GM23338 (cell line): Measurements from ENCODE around the gene USP20. TPM values are rescaled to one million over a fixed set of nuclear protein-coding genes. Genes with fewer than 3 reads are reported as not detected.

Source experiments
- ATAC-seq: fragments of 200-7000 bp; cut with Tn5 transposase; 3 replicates; pipeline ENCODE4 v1.9.1; 2020
- DNase-seq: peaks from one replicate; pipeline ENCODE4 v3.0.0-alpha.2; 2015; ENCODE audit warnings: low spot score
- H2AFZ ChIP-seq: fragments of 200-600 bp; sonication (generic); 2 replicates; pipeline ENCODE4 v1.8.0; 2016; ENCODE audit warnings: antibody characterized with exemption, mild to moderate bottlenecking, moderate library complexity
- H3F3A ChIP-seq: fragments of 200-600 bp; sonication (generic); replicated peaks from 2 replicates; pipeline ENCODE4 v1.8.0; 2017; ENCODE audit warnings: antibody characterized with exemption, mixed run types, low read depth
- H3K27ac ChIP-seq: fragments of 200-600 bp; sonication (generic); 2 replicates; pipeline ENCODE4 v1.6.1; 2016; ENCODE audit warnings: low read depth
- H3K27me3 ChIP-seq: fragments of 200-600 bp; sonication (generic); 2 replicates; pipeline ENCODE4 v1.8.0; 2016; ENCODE audit warnings: mild to moderate bottlenecking, mixed run types, moderate library complexity; ENCODE audit not compliant: insufficient read depth
- H3K36me3 ChIP-seq: fragments of 200-600 bp; sonication (generic); 2 replicates; pipeline ENCODE4 v1.8.0; 2016; ENCODE audit warnings: mild to moderate bottlenecking; ENCODE audit not compliant: insufficient read depth
- H3K4me1 ChIP-seq: fragments of 200-600 bp; sonication (generic); 2 replicates; pipeline ENCODE4 v1.8.0; 2016; ENCODE audit warnings: mild to moderate bottlenecking, moderate library complexity; ENCODE audit not compliant: insufficient read depth
- H3K4me2 ChIP-seq: fragments of 200-600 bp; sonication (generic); 2 replicates; pipeline ENCODE4 v1.7.1; 2017; ENCODE audit warnings: mixed run types
- H3K4me3 ChIP-seq: fragments of 200-600 bp; sonication (generic); 2 replicates; pipeline ENCODE4 v1.6.1; 2016; ENCODE audit warnings: mixed run types
- H3K79me2 ChIP-seq: fragments of 200-600 bp; sonication (generic); replicated peaks from 2 replicates; pipeline ENCODE4 v1.8.0; 2017; ENCODE audit warnings: mild to moderate bottlenecking; ENCODE audit not compliant: insufficient read depth
- H3K9me2 ChIP-seq: fragments of 200-600 bp; sonication (generic); 2 replicates; pipeline ENCODE4 v1.8.0; 2017; ENCODE audit not compliant: insufficient read depth
- H4K20me1 ChIP-seq: fragments of 200-600 bp; sonication (generic); replicated peaks from 2 replicates; pipeline ENCODE4 v1.8.0; 2017; ENCODE audit warnings: mild to moderate bottlenecking; ENCODE audit not compliant: insufficient read depth
- H3K27ac Mint-ChIP-seq: 2 replicates; pipeline ENCODE4 v1.8.0; 2020; ENCODE audit warnings: inconsistent platforms, mild to moderate bottlenecking, moderate library complexity, mixed read lengths
- H3K27me3 Mint-ChIP-seq: 3 replicates; pipeline ENCODE4 v1.8.0; 2022; ENCODE audit warnings: low read depth, mild to moderate bottlenecking, moderate library complexity, mixed read lengths, inconsistent platforms; ENCODE audit not compliant: insufficient read depth, poor library complexity
- H3K36me3 Mint-ChIP-seq: 3 replicates; pipeline ENCODE4 v1.8.0; 2021; ENCODE audit warnings: low read depth, mild to moderate bottlenecking, inconsistent platforms, moderate library complexity, mixed read lengths
- H3K4me1 Mint-ChIP-seq: 3 replicates; pipeline ENCODE4 v1.8.0; 2020; ENCODE audit warnings: mild to moderate bottlenecking, inconsistent platforms, mixed read lengths
- H3K4me3 Mint-ChIP-seq: 3 replicates; pipeline ENCODE4 v1.8.0; 2021; ENCODE audit warnings: moderate library complexity, mild to moderate bottlenecking, inconsistent platforms, mixed read lengths
- H3K9me3 Mint-ChIP-seq: 3 replicates; pipeline ENCODE4 v1.8.0; 2020; ENCODE audit warnings: moderate library complexity, mild to moderate bottlenecking, inconsistent platforms, mixed read lengths
- CREB1 ChIP-seq: fragments of 250-450 bp; sonication (Bioruptor Pico); IDR thresholded peaks from 2 replicates; pipeline ENCODE4 v1.5.0; 2020; ENCODE audit warnings: low read depth, mild to moderate bottlenecking, moderate library complexity
- CTCF ChIP-seq, 2 experiments: fragments of 200-600 bp in 1 of 2; sonication (generic) in 1 of 2; conservative IDR thresholded peaks; 2 replicates each; pipeline versions ENCODE4 v1.5.1 to v1.6.1; 2016 to 2017; ENCODE audit warnings: antibody characterized with exemption in 2 of 2, low read depth in 2 of 2, mild to moderate bottlenecking in 2 of 2, moderate library complexity in 1 of 2
- EZH2 ChIP-seq: fragments of 200-600 bp; sonication (generic); IDR thresholded peaks from one replicate; pipeline ENCODE4 v1.8.0; 2017; ENCODE audit warnings: antibody characterized with exemption, mild to moderate bottlenecking, low read depth; ENCODE audit not compliant: unreplicated experiment
- EZH2phosphoT487 ChIP-seq: fragments of 200-600 bp; sonication (generic); IDR thresholded peaks from one replicate; pipeline ENCODE4 v1.8.1; 2018; ENCODE audit warnings: antibody characterized with exemption; ENCODE audit not compliant: unreplicated experiment
- JUNB ChIP-seq: IDR thresholded peaks from one replicate; pipeline ENCODE4 v1.6.1; 2016; ENCODE audit warnings: antibody characterized with exemption; ENCODE audit not compliant: unreplicated experiment
- NANOG ChIP-seq: IDR thresholded peaks from 2 replicates; pipeline ENCODE4 v1.6.1; 2016; ENCODE audit warnings: antibody characterized with exemption, borderline replicate concordance
- POLR2AphosphoS5 ChIP-seq: IDR thresholded peaks from 2 replicates; pipeline ENCODE4 v1.6.1; 2016; ENCODE audit warnings: antibody characterized with exemption, low read depth
- STAT1 ChIP-seq: IDR thresholded peaks from one replicate; pipeline ENCODE4 v1.6.1; 2016; ENCODE audit warnings: antibody characterized with exemption; ENCODE audit not compliant: unreplicated experiment
- ZNF114 ChIP-seq: fragments of 250-450 bp; sonication (Bioruptor Pico); IDR thresholded peaks from 2 replicates; pipeline ENCODE4 v1.5.0; 2020; ENCODE audit warnings: mild to moderate bottlenecking, moderate library complexity
- ZNF331 ChIP-seq: fragments of 250-450 bp; sonication (Bioruptor Pico); IDR thresholded peaks from 2 replicates; pipeline ENCODE4 v1.5.0; 2020; ENCODE audit warnings: low read depth, mild to moderate bottlenecking, moderate library complexity
- ZNF462 ChIP-seq: fragments of 250-450 bp; sonication (Bioruptor Pico); IDR thresholded peaks from 2 replicates; pipeline ENCODE4 v1.5.0; 2020; ENCODE audit warnings: mild to moderate bottlenecking, moderate library complexity
- polyA plus RNA-seq: library from polyadenylated mRNA; unstranded; fragments of >200 nt; fragmentation: Nextera tagmentation; extraction: Ambion mirVana; gene quantifications from 2 replicates; pipeline ENCODE4 v1.2.1, GENCODE V29; 2016
- total RNA-seq: library from RNA; depleted of rRNA; stranded (reverse); fragments of >200 nt; shearing (Covaris generic); gene quantifications from 2 replicates; pipeline ENCODE4 v1.2.3, GENCODE V29; 2014
- TF ChIP-seq, protein P1 (sequence below): IDR thresholded peaks from one replicate; pipeline ENCODE4 v1.6.1; 2018; ENCODE audit warnings: antibody characterized with exemption; ENCODE audit not compliant: unreplicated experiment
- TF ChIP-seq, protein P2 (sequence below): IDR thresholded peaks from 2 replicates; pipeline ENCODE4 v1.6.1; 2016; ENCODE audit warnings: antibody characterized with exemption

USP20 gene
- total and polyA plus RNA-seq, 2 experiments from 2014 or later = 10.4 to 13.0 TPM

DNA sequence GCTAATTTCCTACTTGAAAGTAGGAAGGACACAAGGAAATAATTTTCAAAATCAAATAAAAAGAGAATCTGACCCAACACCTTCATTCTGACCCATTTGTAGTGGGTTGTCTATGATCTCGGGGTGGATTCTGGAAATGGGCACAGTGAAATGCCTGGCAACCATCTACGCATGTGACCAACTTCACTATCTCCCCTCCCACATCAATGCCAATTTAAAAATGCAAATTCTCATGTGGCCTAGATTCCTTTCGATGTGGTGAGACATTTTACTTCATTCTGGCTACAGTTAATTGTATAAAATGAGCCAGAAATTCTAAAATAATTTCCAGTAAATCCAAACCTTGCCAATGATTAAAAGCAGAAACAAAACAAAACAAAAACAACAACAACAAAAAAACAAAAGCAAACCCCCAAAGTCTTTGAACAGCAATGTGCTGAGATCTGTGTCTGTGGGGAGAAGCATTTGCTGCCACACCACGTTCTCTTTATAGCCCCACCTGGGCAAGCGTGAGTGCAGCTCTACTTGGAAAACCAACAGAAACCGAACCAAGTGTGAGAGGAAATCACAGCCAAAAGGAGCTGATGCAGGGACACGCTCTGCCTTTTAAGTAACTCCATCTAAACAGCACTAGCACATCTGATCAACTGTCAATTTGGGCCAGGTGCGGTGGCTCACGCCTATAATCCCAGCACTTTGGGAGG, 59.0 kb downstream of the USP20 start:
- no peak overlapping the region for H3K4me2 ChIP-seq
- Mint-ChIP-seq H3K4me3 (no peak overlapping the region), H3K27ac (no peak overlapping the region), H3K36me3 (peaks cover 34% of the 10 kb centered on the region), H3K4me1 (peaks cover 22% of the 10 kb centered on the region), H3K9me3 (no peaks in the 10 kb centered on the region), H3K27me3 (peaks cover 17% of the 10 kb centered on the region)
- H4K20me1 ChIP-seq = no peaks in the 10 kb centered on the region; the same call in 1 of the 2 replicates
- H3K4me3 ChIP-seq = no peak overlapping the region
- TF ChIP-seq STAT1 (no peak), ZNF331 (no peak), NANOG (no peak), JUNB (no peak), POLR2AphosphoS5 (no peak), EZH2 (no peak), ZNF114 (CRISPR knock-in tag) (no peak), CREB1 (CRISPR knock-in tag) (no peak), CTCF (conservative IDR thresholded peaks at IDR 0.05; ENCODE audit: low read depth in 2 of 2) (no peak), EZH2phosphoT487 (no peak), ZNF462 (CRISPR knock-in tag) (no peak)
- TF ChIP-seq, protein P1, sequence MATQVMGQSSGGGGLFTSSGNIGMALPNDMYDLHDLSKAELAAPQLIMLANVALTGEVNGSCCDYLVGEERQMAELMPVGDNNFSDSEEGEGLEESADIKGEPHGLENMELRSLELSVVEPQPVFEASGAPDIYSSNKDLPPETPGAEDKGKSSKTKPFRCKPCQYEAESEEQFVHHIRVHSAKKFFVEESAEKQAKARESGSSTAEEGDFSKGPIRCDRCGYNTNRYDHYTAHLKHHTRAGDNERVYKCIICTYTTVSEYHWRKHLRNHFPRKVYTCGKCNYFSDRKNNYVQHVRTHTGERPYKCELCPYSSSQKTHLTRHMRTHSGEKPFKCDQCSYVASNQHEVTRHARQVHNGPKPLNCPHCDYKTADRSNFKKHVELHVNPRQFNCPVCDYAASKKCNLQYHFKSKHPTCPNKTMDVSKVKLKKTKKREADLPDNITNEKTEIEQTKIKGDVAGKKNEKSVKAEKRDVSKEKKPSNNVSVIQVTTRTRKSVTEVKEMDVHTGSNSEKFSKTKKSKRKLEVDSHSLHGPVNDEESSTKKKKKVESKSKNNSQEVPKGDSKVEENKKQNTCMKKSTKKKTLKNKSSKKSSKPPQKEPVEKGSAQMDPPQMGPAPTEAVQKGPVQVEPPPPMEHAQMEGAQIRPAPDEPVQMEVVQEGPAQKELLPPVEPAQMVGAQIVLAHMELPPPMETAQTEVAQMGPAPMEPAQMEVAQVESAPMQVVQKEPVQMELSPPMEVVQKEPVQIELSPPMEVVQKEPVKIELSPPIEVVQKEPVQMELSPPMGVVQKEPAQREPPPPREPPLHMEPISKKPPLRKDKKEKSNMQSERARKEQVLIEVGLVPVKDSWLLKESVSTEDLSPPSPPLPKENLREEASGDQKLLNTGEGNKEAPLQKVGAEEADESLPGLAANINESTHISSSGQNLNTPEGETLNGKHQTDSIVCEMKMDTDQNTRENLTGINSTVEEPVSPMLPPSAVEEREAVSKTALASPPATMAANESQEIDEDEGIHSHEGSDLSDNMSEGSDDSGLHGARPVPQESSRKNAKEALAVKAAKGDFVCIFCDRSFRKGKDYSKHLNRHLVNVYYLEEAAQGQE = no peak
- TF ChIP-seq, protein P2, sequence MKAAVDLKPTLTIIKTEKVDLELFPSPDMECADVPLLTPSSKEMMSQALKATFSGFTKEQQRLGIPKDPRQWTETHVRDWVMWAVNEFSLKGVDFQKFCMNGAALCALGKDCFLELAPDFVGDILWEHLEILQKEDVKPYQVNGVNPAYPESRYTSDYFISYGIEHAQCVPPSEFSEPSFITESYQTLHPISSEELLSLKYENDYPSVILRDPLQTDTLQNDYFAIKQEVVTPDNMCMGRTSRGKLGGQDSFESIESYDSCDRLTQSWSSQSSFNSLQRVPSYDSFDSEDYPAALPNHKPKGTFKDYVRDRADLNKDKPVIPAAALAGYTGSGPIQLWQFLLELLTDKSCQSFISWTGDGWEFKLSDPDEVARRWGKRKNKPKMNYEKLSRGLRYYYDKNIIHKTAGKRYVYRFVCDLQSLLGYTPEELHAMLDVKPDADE = no peak
- no peaks in the 10 kb centered on the region for H3K79me2 ChIP-seq
- no peak overlapping the region for H3K27ac ChIP-seq
- H3K9me2 ChIP-seq = no peaks in the 10 kb centered on the region
- DNase-seq (no peak), ATAC-seq (no peak)
- H3K4me1 ChIP-seq = peaks cover 5% of the 10 kb centered on the region
- H3K27me3 ChIP-seq = no peaks in the 10 kb centered on the region
- no peak overlapping the region for H2AFZ ChIP-seq
- H3F3A ChIP-seq = peaks cover 16% of the 10 kb centered on the region; the same call in 1 of the 2 replicates
- no peaks in the 10 kb centered on the region; the same call in none of the 2 replicates for H3K36me3 ChIP-seq
